Measurements from ENCODE around the gene KIFAP3. TPM values are rescaled to one million over a fixed set of nuclear protein-coding genes. Genes with fewer than 3 reads are reported as not detected.

Gene KIFAP3
- total RNA-seq, 2 experiments from 2014 or later: 14.0 to 14.7 TPM

GRCh38 chr1:170073893-170074249 lies 624 bp downstream of the KIFAP3 start:
- ATAC-seq: no peak
- no peak for TF ChIP-seq CTCF (IDR thresholded peaks at IDR 0.05)
- Mint-ChIP-seq H3K4me3 (peak overlapping the region; percentile 100), H3K27me3 (no peaks in the 10 kb centered on the region), H3K4me1 (ENCODE audit: low read depth) (peaks cover 52% of the 10 kb centered on the region), H3K9me3 (peaks cover 4% of the 10 kb centered on the region), H3K36me3 (ENCODE audit: low read depth) (peaks cover 15% of the 10 kb centered on the region), H3K27ac (peak overlapping the region; percentile 93)
- ChIA-PET CTCF (interaction anchor here (2.0 to 2.5 kb wide), 2 partner anchors 63 to 179 kb away, joined by 5 to 7 read pairs; partner anchors contain the start of gene SCYL3), POLR2A (interaction anchor here (0.6 kb wide), 1 partner anchor 143 kb away, joined by 3 read pairs; no protein-coding TSS in a partner anchor)
- no peak for DNase-seq
- intact Hi-C loops (cut with micrococcal nuclease): loop anchor here (10.0 kb wide), 2 partner anchors 179 to 461 kb away; partner anchors contain the start of genes GORAB and SCYL3

- Mint-ChIP-seq H3K27me3 (no peaks in the 10 kb centered on the region), H3K27ac (no peak overlapping the region), H3K4me1 (ENCODE audit: low read depth) (peaks cover 72% of the 10 kb centered on the region), H3K36me3 (ENCODE audit: low read depth) (peaks cover 15% of the 10 kb centered on the region), H3K4me3 (no peak overlapping the region), H3K9me3 (peaks cover 2% of the 10 kb centered on the region)
- ATAC-seq: no peak
- DNase-seq: no peak
- ChIA-PET POLR2A (no interaction called here), CTCF (no interaction called here)
- no peak for TF ChIP-seq CTCF (IDR thresholded peaks at IDR 0.05)
- intact Hi-C loops (cut with micrococcal nuclease): loop anchor here (10.0 kb wide), 2 partner anchors 177 to 463 kb away; partner anchors contain the start of genes GORAB and SCYL3
Measured at GRCh38 chr1:170071378-170071777, 3.1 kb downstream of the KIFAP3 start.

- Mint-ChIP-seq H3K9me3 (peaks cover 2% of the 10 kb centered on the region), H3K27me3 (no peaks in the 10 kb centered on the region), H3K4me1 (ENCODE audit: low read depth) (peaks cover 62% of the 10 kb centered on the region), H3K36me3 (ENCODE audit: low read depth) (peaks cover 15% of the 10 kb centered on the region), H3K27ac (peak overlapping the region; percentile 84), H3K4me3 (peak overlapping the region; percentile 47)
- DNase-seq (no peak), ATAC-seq (peak; percentile 51)
- ChIA-PET POLR2A (no interaction called here), CTCF (interaction anchor here (1.8 kb wide), 1 partner anchor 8 kb away, joined by 4 read pairs; no protein-coding TSS in a partner anchor)
- TF ChIP-seq CTCF (IDR thresholded peaks at IDR 0.05): no peak
- intact Hi-C loops (cut with micrococcal nuclease): no loop called here
Measured at GRCh38 chr1:170068923-170069322, 5.6 kb downstream of the KIFAP3 start.

- CTCF ChIA-PET: interaction anchor here (0.7 to 1.8 kb wide), 2 partner anchors 10 to 138 kb away, joined by 3 to 4 read pairs; no protein-coding TSS in a partner anchor
- POLR2A ChIA-PET: no interaction called here
- ATAC-seq (no peak), DNase-seq (no peak)
- H3K4me3 Mint-ChIP-seq: no peak overlapping the region
- intact Hi-C loops (cut with micrococcal nuclease): no loop called here
- peaks cover 57% of the 10 kb centered on the region for H3K4me1 Mint-ChIP-seq (ENCODE audit: low read depth)
- TF ChIP-seq CTCF (IDR thresholded peaks at IDR 0.05): no peak
- H3K9me3 Mint-ChIP-seq: peaks cover 2% of the 10 kb centered on the region
- no peaks in the 10 kb centered on the region for H3K27me3 Mint-ChIP-seq
- H3K36me3 Mint-ChIP-seq (ENCODE audit: low read depth): peaks cover 15% of the 10 kb centered on the region
- peak overlapping the region; percentile 84 for H3K27ac Mint-ChIP-seq
Measured at GRCh38 chr1:170067253-170067819, 7.2 kb downstream of the KIFAP3 start.

- no peaks in the 10 kb centered on the region for H3K27me3 Mint-ChIP-seq
Measured at GRCh38 chr1:170064821-170065220, 9.7 kb downstream of the KIFAP3 start.

More at GRCh38 chr1:170064821-170065220, 9.7 kb downstream of the KIFAP3 start:
- no peak overlapping the region for H3K27ac Mint-ChIP-seq
- intact Hi-C loops (cut with micrococcal nuclease): no loop called here
- peaks cover 9% of the 10 kb centered on the region for H3K9me3 Mint-ChIP-seq
- H3K36me3 Mint-ChIP-seq (ENCODE audit: low read depth): peaks cover 13% of the 10 kb centered on the region
- POLR2A ChIA-PET: no interaction called here
- ATAC-seq (no peak), DNase-seq (no peak)
- CTCF ChIA-PET: no interaction called here
- peaks cover 35% of the 10 kb centered on the region for H3K4me1 Mint-ChIP-seq (ENCODE audit: low read depth)
- no peak for TF ChIP-seq CTCF (IDR thresholded peaks at IDR 0.05)
- no peak overlapping the region for H3K4me3 Mint-ChIP-seq
